Keratinocyte (primary cell): Measurements from ENCODE around the gene POLR2M.

Experiments used
- CTCF ChIP-seq, 3 experiments: IDR thresholded peaks in 1 of 3; conservative IDR thresholded peaks in 1 of 3; optimal IDR thresholded peaks in 1 of 3; 2 replicates in 2 of 3; 3 replicates in 1 of 3; pipeline versions ENCODE3 to v1.5.1; 2011; ENCODE audit warnings: low read length in 3 of 3, mild to moderate bottlenecking in 3 of 3, moderate library complexity in 2 of 3, control low read depth in 1 of 3, inconsistent platforms in 1 of 3; ENCODE audit not compliant: insufficient read depth in 2 of 3; ENCODE audit errors: extremely low read depth in 1 of 3
- EZH2 ChIP-seq: IDR thresholded peaks from one replicate; pipeline ENCODE4 v1.6.1; 2012; ENCODE audit warnings: inconsistent platforms, mild to moderate bottlenecking, low read length, moderate library complexity

DNA sequence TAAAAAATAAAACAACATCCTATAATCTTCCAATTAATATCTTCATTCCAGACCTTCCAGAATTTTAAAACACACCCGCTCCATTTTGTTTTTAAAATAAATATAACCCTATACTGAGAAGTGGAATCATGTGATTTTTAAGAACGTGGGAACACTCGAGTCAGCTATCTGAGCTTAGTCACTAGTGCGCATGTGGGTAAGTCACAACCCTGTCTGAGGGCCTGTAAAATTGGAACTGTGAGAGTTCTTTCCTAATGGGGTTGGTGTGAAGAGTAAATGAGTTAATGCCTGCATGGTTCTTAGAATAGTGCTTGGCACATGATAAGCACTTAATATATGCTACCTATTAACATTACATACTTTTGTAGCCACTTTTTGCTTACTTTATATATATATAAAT lies 19.9 kb upstream of the POLR2M start:
- no peak for TF ChIP-seq CTCF (optimal IDR thresholded peaks at IDR 0.05 in 1 of 3, IDR thresholded peaks at IDR 0.05 in 1 of 3, conservative IDR thresholded peaks at IDR 0.05 in 1 of 3; ENCODE audit: extremely low read depth in 1 of 3, insufficient read depth in 2 of 3, low read length in 3 of 3)
- TF ChIP-seq EZH2, result no peak
